Measurements from ENCODE around the gene WDR72.
"Not testable (repeated sequence)": the region's sequence is repeated elsewhere in the genome, so short reads cannot be mapped to it uniquely, and the experiment has no call there.

DNA sequence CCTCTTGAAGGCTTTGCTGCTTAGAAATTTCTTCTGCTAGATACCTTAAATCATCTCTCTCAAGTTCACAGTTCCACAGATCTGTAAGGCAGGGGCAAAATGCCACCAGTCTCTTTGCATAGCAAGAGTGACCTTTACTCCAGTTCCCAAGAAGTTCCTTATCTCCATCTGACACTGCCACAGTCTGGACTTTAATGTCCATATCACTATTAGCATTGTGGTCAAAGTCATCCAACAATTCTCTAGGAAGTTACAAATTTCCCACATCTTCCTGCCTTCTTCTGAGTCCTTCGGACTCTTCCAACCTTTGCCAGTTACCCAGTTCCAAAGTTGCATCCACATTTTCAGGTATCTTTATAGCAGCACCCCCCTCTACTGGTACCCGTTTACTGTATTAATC lies 25.8 kb upstream of the WDR72 start:
- not testable (repeated sequence) for TF ChIP-seq YY1 (IDR thresholded peaks at IDR 0.05; ENCODE audit: insufficient read depth, insufficient read length); ZNF274 (IDR thresholded peaks at IDR 0.05; ENCODE audit: low read depth, low read length); SUZ12 (IDR thresholded peaks at IDR 0.05; ENCODE audit: extremely low read depth, insufficient read depth, insufficient read length)

Measured in NT2/D1 (cell line).